ENCODE measurements around the gene MANEAL.

- TF ChIP-seq DZIP1 (CRISPR knock-in tag; IDR thresholded peaks at IDR 0.05) (no peak), CTCF (CRISPR knock-in tag; IDR thresholded peaks at IDR 0.05) (no peak), MAFK (conservative IDR thresholded peaks at IDR 0.05 in 1 of 2, IDR thresholded peaks at IDR 0.05 in 1 of 2; ENCODE audit: low read length in 2 of 2) (no peak), EP300 (IDR thresholded peaks at IDR 0.05; ENCODE audit: low read depth in 2 of 2, low read length in 2 of 2) (no peak), EP300 (CRISPR knock-in tag; IDR thresholded peaks at IDR 0.05; ENCODE audit: borderline replicate concordance) (no peak), KLF16 (CRISPR knock-in tag; IDR thresholded peaks at IDR 0.05) (no peak), POLR2AphosphoS5 (IDR thresholded peaks at IDR 0.05; ENCODE audit: low read depth, low read length) (no peak), MIER3 (CRISPR knock-in tag; IDR thresholded peaks at IDR 0.05; ENCODE audit: borderline replicate concordance) (no peak), BRCA1 (CRISPR knock-in tag; IDR thresholded peaks at IDR 0.05) (no peak), TBL1XR1 (IDR thresholded peaks at IDR 0.05; ENCODE audit: borderline replicate concordance, low read length, partially characterized antibody) (no peak), BHLHE40 (IDR thresholded peaks at IDR 0.05; ENCODE audit: low read length) (no peak), BCL3 (CRISPR knock-in tag; IDR thresholded peaks at IDR 0.05) (no peak), SIN3A (IDR thresholded peaks at IDR 0.05; ENCODE audit: borderline replicate concordance, low read depth, low read length) (no peak)
Observed at GRCh38 chr1:37822906-37823815, 29.5 kb downstream of the MANEAL start.

Data from HepG2 (cell line).